Transverse colon (tissue), 4 donors: ENCODE results near the gene PLTP.

Source experiments
- POLR2AphosphoS5 ChIP-seq, 3 donors: sonication (generic); formaldehyde crosslinking; IDR thresholded peaks; one replicate each; pipeline ENCODE4 v1.6.1; 2016; ENCODE audit warnings: antibody characterized with exemption in 3 of 3
- TF ChIP-seq, protein P1 (sequence below), 5 experiments: fragments of 200-600 bp in 3 of 5; fragments of 450-650 bp in 2 of 5; sonication (generic) in 3 of 5; IDR thresholded peaks; 1 replicate in 2 of 5; 2 replicates in 3 of 5; pipeline ENCODE4 v1.5.1; 2016 to 2017; ENCODE audit warnings: antibody characterized with exemption in 5 of 5, inconsistent platforms in 3 of 5, mild to moderate bottlenecking in 2 of 5, moderate library complexity in 1 of 5

DNA sequence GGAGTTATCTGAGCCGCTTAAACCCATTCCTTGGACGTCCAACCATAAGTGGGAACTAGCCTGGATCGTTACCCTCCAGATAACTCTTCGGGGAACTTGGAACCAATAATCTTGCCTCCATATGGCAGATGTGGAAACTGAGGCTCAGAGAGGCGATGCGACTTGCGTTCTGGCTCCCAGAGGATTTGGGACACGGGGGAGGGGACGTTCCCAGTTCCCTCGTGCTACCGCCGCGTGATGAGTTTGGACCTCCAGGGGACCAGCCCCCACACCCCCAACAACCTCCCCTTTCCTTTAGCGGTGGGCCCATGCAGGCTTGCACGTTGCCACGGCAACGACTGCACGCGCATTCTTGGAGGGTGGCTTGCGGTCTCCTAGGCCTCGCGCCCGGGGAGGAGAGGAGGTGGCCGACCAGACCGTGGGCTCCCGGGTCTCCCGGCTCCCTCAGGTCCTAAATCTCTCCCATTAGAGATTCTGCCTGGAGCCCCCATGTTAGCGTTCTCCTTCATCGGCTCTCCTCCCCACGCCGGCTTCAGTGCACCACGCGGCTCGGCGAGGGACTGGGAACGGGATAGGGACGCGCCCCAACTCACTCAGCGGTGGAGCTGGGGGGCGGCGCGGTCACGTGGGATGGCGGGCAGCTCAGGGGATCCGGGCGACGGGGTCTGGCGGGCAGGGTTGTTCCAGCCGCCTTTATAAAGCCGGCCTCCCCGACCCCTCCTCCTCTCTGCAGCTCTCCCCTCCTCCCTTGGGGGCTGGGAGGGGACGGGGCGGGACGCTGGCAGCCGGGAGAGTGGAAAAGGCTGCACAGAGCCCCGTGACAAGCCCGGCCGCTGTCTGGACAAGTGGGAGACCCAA, at the start of gene PLTP:
- TF ChIP-seq, protein P1, sequence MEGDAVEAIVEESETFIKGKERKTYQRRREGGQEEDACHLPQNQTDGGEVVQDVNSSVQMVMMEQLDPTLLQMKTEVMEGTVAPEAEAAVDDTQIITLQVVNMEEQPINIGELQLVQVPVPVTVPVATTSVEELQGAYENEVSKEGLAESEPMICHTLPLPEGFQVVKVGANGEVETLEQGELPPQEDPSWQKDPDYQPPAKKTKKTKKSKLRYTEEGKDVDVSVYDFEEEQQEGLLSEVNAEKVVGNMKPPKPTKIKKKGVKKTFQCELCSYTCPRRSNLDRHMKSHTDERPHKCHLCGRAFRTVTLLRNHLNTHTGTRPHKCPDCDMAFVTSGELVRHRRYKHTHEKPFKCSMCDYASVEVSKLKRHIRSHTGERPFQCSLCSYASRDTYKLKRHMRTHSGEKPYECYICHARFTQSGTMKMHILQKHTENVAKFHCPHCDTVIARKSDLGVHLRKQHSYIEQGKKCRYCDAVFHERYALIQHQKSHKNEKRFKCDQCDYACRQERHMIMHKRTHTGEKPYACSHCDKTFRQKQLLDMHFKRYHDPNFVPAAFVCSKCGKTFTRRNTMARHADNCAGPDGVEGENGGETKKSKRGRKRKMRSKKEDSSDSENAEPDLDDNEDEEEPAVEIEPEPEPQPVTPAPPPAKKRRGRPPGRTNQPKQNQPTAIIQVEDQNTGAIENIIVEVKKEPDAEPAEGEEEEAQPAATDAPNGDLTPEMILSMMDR (IDR thresholded peaks at IDR 0.05), result no peak
- peak; percentile 62 to 72 (median 64) for TF ChIP-seq POLR2AphosphoS5 (IDR thresholded peaks at IDR 0.05)
